NB4 (cell line): ENCODE data around the gene GRPEL1.

Experiments used
- DNase-seq: peaks from one replicate; pipeline ENCODE4 v3.0.0; 2010; ENCODE audit warnings: low read depth
- H3K4me3 ChIP-seq: one replicate; pipeline ENCODE4 v1.5.1; 2011; ENCODE audit warnings: mild to moderate bottlenecking, low read depth, low read length, moderate library complexity
- CTCF ChIP-seq: IDR thresholded peaks from one replicate; pipeline ENCODE4 v1.5.1; 2012; ENCODE audit warnings: low read depth, low read length
- MAX ChIP-seq: IDR thresholded peaks from 2 replicates; pipeline ENCODE4 v1.6.1; 2011; ENCODE audit warnings: low read depth, low read length
- MYC ChIP-seq: IDR thresholded peaks from 2 replicates; pipeline ENCODE4 v1.6.1; 2011; ENCODE audit warnings: low read depth, low read length
- POLR2A ChIP-seq: IDR thresholded peaks from 2 replicates; pipeline ENCODE4 v1.6.1; 2011; ENCODE audit warnings: mild to moderate bottlenecking; ENCODE audit not compliant: insufficient read length; ENCODE audit errors: extremely low read depth

The GRPEL1 gene

DNA sequence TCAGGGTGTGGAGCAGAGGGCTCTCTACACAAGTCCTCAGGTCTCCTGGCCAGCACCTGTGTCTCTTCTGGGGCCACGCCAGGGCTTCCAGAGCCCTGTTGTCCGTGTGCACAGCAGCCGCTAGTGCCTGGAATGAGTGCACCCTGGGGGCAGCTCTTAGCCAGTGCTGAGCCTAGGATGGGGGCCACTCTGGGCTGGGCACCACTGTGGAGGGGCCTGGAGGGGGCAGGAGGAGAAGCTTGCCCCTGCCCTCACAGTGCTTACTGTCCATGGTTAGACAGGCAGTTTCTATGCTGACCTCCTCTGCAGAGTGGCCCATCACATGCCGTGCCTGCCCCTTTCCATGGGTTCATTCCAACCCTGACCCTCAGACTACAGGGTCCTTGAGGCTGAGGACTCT lies 42.7 kb upstream of the GRPEL1 start:
- TF ChIP-seq POLR2A (no peak), MYC (no peak)
- H3K4me3 ChIP-seq = no peak overlapping the region
- DNase-seq = no peak

DNA sequence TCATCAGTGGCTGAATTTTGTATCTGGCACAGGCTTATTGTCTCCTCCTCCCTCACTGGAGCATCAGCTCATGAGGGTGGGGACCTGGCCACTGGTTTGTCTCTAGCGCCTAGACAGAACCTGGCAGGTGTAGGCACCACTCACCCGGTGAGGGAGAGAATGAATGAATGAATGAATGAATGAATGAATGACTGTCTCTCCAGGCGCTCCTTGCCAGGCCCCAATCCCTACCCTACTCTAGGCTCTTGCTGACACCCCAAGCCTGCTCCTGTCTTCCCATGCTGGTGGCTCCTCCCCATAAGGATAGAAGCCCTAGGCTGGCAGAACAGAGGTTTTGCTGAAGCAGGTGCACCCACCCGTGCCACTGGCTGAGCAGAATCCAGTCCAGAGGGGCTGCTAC lies 41.3 kb upstream of the GRPEL1 start:
- TF ChIP-seq MAX = no peak
- no peak for TF ChIP-seq POLR2A
- no peak for TF ChIP-seq CTCF
- no peak for TF ChIP-seq MYC
- no peak for DNase-seq

DNA sequence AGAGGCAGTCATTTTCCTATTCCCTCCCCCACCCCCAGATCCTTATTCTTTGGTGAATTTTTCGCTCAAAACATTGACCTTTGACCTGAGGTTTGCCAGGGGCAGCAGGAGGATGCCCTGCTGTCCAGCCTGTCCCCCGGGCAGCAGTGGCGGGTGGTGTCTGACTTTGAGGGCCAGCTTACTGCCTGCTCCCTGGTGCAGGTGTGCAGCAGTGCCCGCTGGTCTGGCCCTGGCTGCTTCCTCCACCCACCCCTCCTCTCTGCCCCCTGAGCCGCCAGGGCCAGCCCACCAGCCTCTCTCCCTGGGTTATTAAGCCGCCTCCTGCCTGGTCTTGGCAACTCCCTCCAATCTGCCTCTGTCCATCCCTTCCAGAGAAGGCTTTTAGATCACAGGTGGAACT lies 40.8 kb upstream of the GRPEL1 start:
- H3K4me3 ChIP-seq = no peak overlapping the region
- no peak for TF ChIP-seq MAX
- no peak for TF ChIP-seq MYC
- no peak for TF ChIP-seq CTCF
- no peak for TF ChIP-seq POLR2A
- DNase-seq = no peak

More for the DNA sequence above, 41.3 kb upstream of the GRPEL1 start:
- no peak overlapping the region for H3K4me3 ChIP-seq

DNA sequence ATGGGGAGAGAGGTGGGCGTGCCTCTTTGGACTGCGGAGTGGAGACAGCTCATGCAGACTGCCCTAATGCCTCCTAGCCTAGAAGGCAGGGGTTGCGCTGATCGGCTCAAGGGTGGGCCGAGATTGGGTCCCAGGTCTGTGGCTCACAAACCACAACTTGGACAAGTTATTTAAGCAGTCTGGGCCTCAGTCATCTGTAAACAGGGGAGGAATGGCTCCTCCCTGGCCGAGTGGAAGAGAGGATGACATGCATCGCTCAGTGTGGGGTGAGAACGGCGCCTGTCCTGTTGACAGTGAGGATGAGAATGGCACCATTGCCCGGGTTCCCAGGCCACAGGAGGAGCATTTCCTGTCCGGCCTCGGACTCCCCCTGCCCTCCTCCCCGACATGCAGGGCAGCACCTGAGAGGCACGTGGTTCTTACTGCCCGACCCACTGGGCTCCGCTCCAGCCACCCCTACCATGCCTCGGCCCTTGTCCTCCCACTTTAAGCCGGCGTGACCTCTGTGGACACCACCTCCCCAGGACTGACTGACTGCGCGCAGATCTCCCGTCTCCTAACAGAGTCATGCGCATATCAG lies 40.3 kb upstream of the GRPEL1 start:
- no peak for TF ChIP-seq MAX
- no peak for TF ChIP-seq POLR2A
- no peak for TF ChIP-seq MYC
- TF ChIP-seq CTCF = no peak
- H3K4me3 ChIP-seq = no peak overlapping the region
- no peak for DNase-seq

- H3K4me3 ChIP-seq = no peak overlapping the region
- no peak for DNase-seq
- no peak for TF ChIP-seq MAX
- no peak for TF ChIP-seq MYC
- TF ChIP-seq CTCF = no peak
- TF ChIP-seq POLR2A = no peak
These were observed 39.5 kb upstream of the GRPEL1 start for GRCh38 chr4:7107166-7107905.

DNA sequence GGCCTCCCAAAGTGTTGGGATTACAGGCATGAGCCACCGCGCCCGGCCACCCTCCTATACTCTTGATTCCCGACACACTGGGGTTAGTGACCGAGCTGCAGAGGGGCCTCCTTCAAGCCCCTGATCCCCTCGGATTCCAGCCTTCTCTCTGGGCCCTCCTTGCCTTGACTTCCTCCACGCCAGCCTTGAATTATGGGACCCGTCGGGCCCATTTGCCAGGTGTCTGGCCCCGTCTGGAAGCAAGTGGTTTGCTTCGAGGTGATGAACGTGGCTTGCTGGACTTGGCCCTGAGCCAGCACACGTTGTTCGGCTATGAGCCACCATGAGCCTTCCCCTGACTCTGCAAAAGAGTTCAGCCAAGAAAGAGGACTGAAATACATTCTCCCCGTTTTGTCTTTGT lies 37.4 kb upstream of the GRPEL1 start:
- no peak overlapping the region for H3K4me3 ChIP-seq
- TF ChIP-seq CTCF (no peak), POLR2A (no peak), MAX (no peak), MYC (no peak)
- DNase-seq = no peak
